ENCODE results near the gene TCF12.

DNA sequence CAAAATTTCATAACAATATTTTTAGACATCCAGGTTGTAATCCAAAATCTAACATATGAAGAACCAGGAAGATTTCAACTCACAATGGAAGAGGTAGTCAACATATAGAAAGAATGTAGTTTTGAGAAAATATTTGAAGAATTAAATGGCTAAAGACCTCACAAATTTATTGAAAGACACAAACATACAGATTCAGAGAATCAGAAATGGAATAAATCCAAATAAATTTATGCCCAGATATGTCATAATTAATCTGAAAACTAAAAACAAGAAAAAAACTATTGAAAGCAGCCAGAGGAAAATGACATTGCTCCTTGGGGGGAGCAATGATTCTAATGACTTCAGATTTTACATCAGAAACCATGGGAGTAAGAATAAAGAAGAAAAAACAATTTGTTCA lies 75.8 kb downstream of the TCF12 start:
- TF ChIP-seq, protein P1, sequence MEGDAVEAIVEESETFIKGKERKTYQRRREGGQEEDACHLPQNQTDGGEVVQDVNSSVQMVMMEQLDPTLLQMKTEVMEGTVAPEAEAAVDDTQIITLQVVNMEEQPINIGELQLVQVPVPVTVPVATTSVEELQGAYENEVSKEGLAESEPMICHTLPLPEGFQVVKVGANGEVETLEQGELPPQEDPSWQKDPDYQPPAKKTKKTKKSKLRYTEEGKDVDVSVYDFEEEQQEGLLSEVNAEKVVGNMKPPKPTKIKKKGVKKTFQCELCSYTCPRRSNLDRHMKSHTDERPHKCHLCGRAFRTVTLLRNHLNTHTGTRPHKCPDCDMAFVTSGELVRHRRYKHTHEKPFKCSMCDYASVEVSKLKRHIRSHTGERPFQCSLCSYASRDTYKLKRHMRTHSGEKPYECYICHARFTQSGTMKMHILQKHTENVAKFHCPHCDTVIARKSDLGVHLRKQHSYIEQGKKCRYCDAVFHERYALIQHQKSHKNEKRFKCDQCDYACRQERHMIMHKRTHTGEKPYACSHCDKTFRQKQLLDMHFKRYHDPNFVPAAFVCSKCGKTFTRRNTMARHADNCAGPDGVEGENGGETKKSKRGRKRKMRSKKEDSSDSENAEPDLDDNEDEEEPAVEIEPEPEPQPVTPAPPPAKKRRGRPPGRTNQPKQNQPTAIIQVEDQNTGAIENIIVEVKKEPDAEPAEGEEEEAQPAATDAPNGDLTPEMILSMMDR (conservative IDR thresholded peaks at IDR 0.05; ENCODE audit: low read length), result no peak
- no peak for TF ChIP-seq EZH2phosphoT487 (IDR thresholded peaks at IDR 0.05; ENCODE audit: borderline replicate concordance)
